ENCODE measurements around the gene MED13L.
"Not testable (repeated sequence)": the region's sequence is repeated elsewhere in the genome, so short reads cannot be mapped to it uniquely, and the experiment has no call there.

The MED13L gene

DNA sequence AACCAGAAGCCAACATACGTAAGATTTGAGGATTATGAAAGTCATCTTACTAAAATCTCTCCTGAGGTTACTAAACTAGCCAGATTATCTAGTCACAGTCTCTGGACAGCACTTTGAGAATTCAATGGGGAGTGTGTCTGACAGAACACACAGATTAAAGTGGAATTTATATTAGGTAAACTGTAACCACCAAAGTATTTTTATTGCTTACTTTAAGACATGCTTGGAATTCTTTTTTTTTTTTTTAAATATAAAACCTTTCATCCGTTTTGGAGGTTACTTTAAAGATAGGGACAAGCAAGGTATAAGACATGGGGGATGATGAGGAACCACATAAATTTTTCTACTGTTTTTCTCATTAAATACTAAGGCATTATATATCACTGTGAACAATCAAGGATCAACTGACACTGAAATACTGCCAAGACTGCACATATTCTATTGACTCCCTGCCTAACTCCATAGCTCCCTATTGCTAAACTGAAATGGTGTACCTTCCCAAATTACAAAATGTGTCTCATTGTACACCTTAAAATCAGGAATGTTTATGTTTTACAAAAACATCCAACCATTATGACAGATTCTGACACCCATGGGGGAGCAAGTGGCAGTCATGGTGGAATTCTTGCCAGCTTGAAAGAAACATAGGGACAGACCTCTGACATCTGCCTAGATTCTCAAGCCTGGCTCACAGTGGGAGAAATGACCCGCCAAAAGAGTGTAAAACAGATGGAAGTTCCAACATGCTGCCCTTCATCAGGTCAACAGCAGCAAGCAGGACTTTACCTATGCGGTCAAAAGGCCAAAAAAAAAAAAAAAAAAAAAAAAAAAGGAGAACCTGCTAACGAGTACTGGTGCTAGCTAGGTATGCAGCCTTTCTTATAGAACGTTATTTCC is 239.3 kb downstream of the MED13L start:
- TF ChIP-seq, protein P1, sequence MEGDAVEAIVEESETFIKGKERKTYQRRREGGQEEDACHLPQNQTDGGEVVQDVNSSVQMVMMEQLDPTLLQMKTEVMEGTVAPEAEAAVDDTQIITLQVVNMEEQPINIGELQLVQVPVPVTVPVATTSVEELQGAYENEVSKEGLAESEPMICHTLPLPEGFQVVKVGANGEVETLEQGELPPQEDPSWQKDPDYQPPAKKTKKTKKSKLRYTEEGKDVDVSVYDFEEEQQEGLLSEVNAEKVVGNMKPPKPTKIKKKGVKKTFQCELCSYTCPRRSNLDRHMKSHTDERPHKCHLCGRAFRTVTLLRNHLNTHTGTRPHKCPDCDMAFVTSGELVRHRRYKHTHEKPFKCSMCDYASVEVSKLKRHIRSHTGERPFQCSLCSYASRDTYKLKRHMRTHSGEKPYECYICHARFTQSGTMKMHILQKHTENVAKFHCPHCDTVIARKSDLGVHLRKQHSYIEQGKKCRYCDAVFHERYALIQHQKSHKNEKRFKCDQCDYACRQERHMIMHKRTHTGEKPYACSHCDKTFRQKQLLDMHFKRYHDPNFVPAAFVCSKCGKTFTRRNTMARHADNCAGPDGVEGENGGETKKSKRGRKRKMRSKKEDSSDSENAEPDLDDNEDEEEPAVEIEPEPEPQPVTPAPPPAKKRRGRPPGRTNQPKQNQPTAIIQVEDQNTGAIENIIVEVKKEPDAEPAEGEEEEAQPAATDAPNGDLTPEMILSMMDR (IDR thresholded peaks at IDR 0.05; ENCODE audit: borderline replicate concordance, insufficient read depth, low read depth, low read length): no peak

DNA sequence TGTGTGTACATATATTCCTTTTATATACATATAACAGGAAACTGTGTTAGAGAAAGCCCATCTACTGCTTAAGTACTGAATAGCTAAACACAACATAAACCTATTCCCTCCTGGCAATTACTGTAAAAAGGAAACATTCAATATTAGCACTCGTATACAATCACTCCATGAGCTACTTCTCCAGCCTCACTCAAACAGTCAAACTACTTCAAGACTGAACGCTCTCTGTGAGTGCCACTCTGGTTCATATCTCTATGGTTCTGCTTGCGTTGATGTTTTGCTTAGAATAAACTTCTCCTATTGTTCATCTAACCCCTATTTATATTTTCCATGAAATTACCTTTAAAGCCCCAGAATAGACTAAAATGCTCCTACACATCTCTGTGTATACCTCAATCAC is 243.7 kb downstream of the MED13L start:
- no peak overlapping the region for H3K4me3 ChIP-seq (ENCODE audit: low read depth, low read length)
- TF ChIP-seq, protein P1 (IDR thresholded peaks at IDR 0.05; ENCODE audit: borderline replicate concordance, insufficient read depth, low read depth, low read length): no peak

More for the DNA sequence above, 239.3 kb downstream of the MED13L start:
- no peak overlapping the region for H3K4me3 ChIP-seq (ENCODE audit: low read depth, low read length)

DNA sequence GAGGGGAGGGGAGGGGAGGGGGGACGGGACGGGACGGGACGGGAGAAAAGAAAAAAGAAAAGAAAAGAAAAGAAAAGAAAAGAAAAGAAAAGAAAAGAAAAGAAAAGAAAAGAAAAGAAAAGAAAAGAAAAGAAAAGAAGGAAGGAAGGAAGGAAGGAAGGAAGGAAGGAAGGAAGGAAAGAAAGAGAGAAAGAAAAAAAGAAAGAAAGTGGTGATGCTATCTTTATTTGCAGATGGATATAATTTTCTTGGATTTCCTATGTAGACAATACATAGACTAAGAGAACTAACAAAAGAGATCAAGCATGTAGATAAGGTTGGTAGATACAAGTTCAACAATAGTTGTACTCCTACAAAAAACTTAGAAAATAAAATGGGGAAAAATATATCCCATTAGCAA is 245.9 kb downstream of the MED13L start:
- H3K4me3 ChIP-seq (ENCODE audit: low read depth, low read length): not testable (repeated sequence)

DNA sequence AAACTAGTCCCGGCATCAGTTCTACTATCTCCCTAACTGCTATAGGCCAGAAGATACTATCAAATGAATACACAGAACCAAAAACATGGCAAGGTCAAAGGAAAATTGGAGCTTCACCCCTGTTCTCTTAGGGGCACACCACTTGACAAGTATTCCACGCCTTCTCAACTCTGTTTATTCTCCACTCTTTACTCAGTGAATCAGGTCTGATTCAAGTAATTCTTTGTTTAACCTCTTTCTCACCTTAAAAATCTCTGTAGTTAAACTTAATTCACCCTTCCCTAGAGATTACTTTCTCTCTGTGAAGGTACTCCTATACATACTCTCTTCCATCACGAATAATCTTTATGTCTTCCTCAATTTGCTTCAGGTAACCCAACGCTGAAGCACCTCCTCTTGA is 248.9 kb downstream of the MED13L start:
- H3K4me3 ChIP-seq (ENCODE audit: low read depth, low read length): no peak overlapping the region
- TF ChIP-seq, protein P1 (IDR thresholded peaks at IDR 0.05; ENCODE audit: borderline replicate concordance, insufficient read depth, low read depth, low read length): no peak

DNA sequence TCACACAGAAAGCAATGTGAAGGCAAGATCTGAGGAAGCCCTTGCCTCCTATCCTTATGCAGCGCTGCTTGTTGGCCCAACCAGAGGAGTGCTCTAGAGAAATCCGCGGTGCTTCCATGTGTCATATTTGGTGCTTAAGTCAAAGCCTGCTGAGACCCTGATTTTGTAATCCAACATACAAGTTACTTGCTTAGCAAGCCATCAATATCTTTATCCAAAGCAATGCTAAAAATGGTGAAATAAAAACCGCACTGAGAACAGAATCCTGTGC is 250.0 kb downstream of the MED13L start:
- no peak overlapping the region for H3K4me3 ChIP-seq (ENCODE audit: low read depth, low read length)
- TF ChIP-seq, protein P1 (IDR thresholded peaks at IDR 0.05; ENCODE audit: borderline replicate concordance, insufficient read depth, low read depth, low read length): no peak

DNA sequence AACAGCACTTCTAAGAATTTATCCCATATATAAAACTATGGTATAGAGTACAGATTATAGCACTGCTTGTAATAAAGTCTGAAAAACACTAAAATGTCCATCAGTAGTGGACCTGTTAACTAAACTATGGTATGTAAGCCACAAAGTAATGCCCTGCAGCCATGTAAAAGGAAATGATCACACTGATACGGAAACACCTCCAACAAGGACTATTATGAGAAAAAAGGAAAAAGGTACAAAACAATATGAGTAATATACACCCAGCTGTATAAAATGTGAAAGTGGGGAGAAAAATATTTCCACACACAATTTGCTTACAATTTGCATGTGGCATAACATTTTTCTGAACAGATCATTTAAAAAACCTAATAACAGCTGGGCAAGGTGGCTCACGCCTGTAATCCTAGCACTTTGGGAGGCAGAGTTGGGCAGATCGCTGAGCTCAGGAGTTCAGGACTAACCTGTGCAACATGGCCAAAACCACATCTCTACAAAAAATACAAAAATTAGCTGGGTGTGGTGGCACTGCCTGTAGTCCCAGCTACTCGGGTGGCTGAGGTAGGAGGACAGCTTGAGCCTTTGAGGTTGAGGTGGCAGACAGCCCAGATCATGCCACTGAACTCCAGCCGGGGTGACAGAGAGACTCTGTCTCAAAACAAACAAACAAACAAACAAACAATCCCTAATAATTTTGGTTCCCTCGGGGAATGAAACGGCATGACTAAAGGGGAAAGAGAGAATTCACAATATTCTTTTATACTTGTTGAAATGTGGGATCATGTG is 250.5 kb downstream of the MED13L start:
- TF ChIP-seq, protein P1 (IDR thresholded peaks at IDR 0.05; ENCODE audit: borderline replicate concordance, insufficient read depth, low read depth, low read length): no peak
- no peak overlapping the region for H3K4me3 ChIP-seq (ENCODE audit: low read depth, low read length)

DNA sequence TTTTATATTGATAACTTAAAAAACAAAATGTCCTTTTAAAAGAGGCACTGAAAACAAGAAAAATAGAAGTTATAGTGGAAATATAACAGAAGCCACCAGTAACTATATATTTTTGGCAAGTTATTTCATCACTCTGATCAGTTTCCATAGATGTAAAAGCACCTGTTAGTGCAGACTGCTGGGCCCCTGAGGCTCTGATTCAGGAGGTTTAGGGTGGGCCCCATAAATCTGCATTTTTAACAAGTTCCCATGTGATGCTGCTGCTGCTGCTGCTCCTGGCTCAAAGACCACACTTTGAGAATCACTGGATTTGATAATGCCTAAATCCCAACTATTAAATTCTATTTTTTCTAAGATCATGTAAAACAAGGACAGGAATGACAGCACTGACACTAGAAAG is 251.1 kb downstream of the MED13L start:
- TF ChIP-seq, protein P1 (IDR thresholded peaks at IDR 0.05; ENCODE audit: borderline replicate concordance, insufficient read depth, low read depth, low read length): no peak
- H3K4me3 ChIP-seq (ENCODE audit: low read depth, low read length): no peak overlapping the region
